Spleen (tissue), 13 donors: ENCODE results near the gene ZNF544. TPM values are rescaled to one million over a fixed set of nuclear protein-coding genes. Genes with fewer than 3 reads are reported as not detected.
A peak's percentile ranks its signal among the peaks of the same experiment; 100 is the strongest.

Experiments used
- DNase-seq: peaks from one replicate; pipeline ENCODE4 v3.0.0-alpha.2; 2020
- H3K27ac ChIP-seq, 8 donors: fragments of 200-600 bp; sonication (generic) in 7 of 8; 1 replicate in 4 of 8; 2 replicates in 4 of 8; pipeline versions ENCODE4 v1.5.0 to v1.8.0; 2016 to 2021; ENCODE audit warnings: inconsistent platforms in 4 of 8, mild to moderate bottlenecking in 4 of 8, moderate library complexity in 1 of 8
- H3K27me3 ChIP-seq, 7 donors: fragments of 200-600 bp; sonication (generic) in 6 of 7; replicated peaks in 1 of 7; 1 replicate in 4 of 7; 2 replicates in 3 of 7; pipeline versions ENCODE4 v1.5.0 to v1.8.0; 2016 to 2021; ENCODE audit warnings: inconsistent platforms in 3 of 7, mild to moderate bottlenecking in 1 of 7
- H3K36me3 ChIP-seq, 6 donors: fragments of 200-600 bp; sonication (generic) in 5 of 6; 1 replicate in 4 of 6; 2 replicates in 2 of 6; pipeline versions ENCODE4 v1.5.0 to v1.8.0; 2016 to 2021; ENCODE audit warnings: inconsistent platforms in 2 of 6
- H3K4me1 ChIP-seq, 6 donors: fragments of 200-600 bp; sonication (generic) in 5 of 6; 1 replicate in 3 of 6; 2 replicates in 3 of 6; pipeline versions ENCODE4 v1.5.0 to v1.8.0; 2016 to 2021; ENCODE audit warnings: inconsistent platforms in 3 of 6
- H3K4me3 ChIP-seq, 8 donors: fragments of 200-600 bp; sonication (generic) in 7 of 8; 1 replicate in 4 of 8; 2 replicates in 4 of 8; pipeline versions ENCODE4 v1.5.0 to v1.8.0; 2016 to 2021; ENCODE audit warnings: inconsistent platforms in 4 of 8, mild to moderate bottlenecking in 4 of 8, moderate library complexity in 2 of 8
- H3K9me3 ChIP-seq, 8 donors: fragments of 200-600 bp; sonication (generic) in 7 of 8; 1 replicate in 4 of 8; 2 replicates in 4 of 8; pipeline versions ENCODE4 v1.5.0 to v1.8.0; 2016 to 2021; ENCODE audit warnings: inconsistent platforms in 4 of 8
- POLR2A ChIP-seq, 3 donors: fragments of 450-650 bp; IDR thresholded peaks; one replicate each; pipeline ENCODE4 v1.5.1; 2017; ENCODE audit warnings: antibody characterized with exemption in 3 of 3, mild to moderate bottlenecking in 1 of 3
- POLR2AphosphoS5 ChIP-seq, 3 donors: sonication (generic); formaldehyde crosslinking; IDR thresholded peaks; one replicate each; pipeline ENCODE4 v1.5.1; 2017; ENCODE audit warnings: antibody characterized with exemption in 3 of 3
- whole genome bisulfite sequencing, 5 donors: extraction: QIAGEN DNeasy Blood & Tissue Kit in 3 of 5; methylation state at CpG; one replicate each; pipeline versions ENCODE4 v1.1.5 to v1.1.7; 2013 to 2018; 5-methylcytosine and 5-hydroxymethylcytosine counted together
- intact Hi-C: fragments of 100-400 bp; cut with DNase I; formaldehyde crosslinking; loops from one replicate; pipeline ENCODE4 v1.15.0; 2023; ENCODE audit warnings: low total_unique reads
- long read RNA-seq, 2 donors: transcript quantifications; one replicate each; lab custom pipeline, GENCODE V29; 2026
- polyA plus RNA-seq, 3 donors: library from polyadenylated mRNA; stranded (reverse); fragments of 200-250 nt; gene quantifications; one replicate each; pipeline ENCODE4 v1.2.1, GENCODE V29; 2013
- total RNA-seq, 7 donors: library from RNA; depleted of rRNA in 3 of 7; stranded (reverse); fragments of >200 nt in 3 of 7; fragmentation: NEBNext Ultra II Directional in 4 of 7; extraction: Animal tissue kit (Norgen Biotek cat#: 25700) in 4 of 7; gene quantifications; one replicate each; pipeline versions ENCODE4 v1.1.0 to v1.2.1, GENCODE V29; 2016 to 2021
- TF ChIP-seq, protein P1 (sequence below), 11 experiments: fragments of 200-600 bp in 7 of 11; fragments of 450-650 bp in 4 of 11; sonication (generic) in 4 of 11; IDR thresholded peaks in 8 of 11; conservative IDR thresholded peaks in 3 of 11; 1 replicate in 7 of 11; 2 replicates in 4 of 11; pipeline versions ENCODE4 v1.4.0 to v1.8.0; 2016 to 2021; ENCODE audit warnings: antibody characterized with exemption in 11 of 11, inconsistent platforms in 4 of 11, mild to moderate bottlenecking in 1 of 11
- donor health status: healthy with polysubstance abuse.
- donor health status: DM: no; HTN: no; CAD: no; lungs with moderate emphysema.
- donor health status: DM: no; HTN: no; CAD: no.
- donor health status: Bipolar disorder and iron deficiency.
- donor health status: healthy.
- donor health status: DM: no; HTN: no; CAD: no.
- donor health status: DM: yes; HTN: yes; CAD: no.

The ZNF544 gene
- total RNA-seq (10 to 100 TPM; 31.4 to 58.5 (median 39.0) TPM), polyA plus RNA-seq (10 to 100 TPM; 12.5 to 24.8 (median 20.2) TPM)
- long read RNA-seq, donor 1, partial matches to known transcripts = 0 of 1 reads
- long read RNA-seq, donor 1, other reads (novel, unspliced or antisense) = 0 of 1 reads
- long read RNA-seq, donor 2 = 0 reads

DNA sequence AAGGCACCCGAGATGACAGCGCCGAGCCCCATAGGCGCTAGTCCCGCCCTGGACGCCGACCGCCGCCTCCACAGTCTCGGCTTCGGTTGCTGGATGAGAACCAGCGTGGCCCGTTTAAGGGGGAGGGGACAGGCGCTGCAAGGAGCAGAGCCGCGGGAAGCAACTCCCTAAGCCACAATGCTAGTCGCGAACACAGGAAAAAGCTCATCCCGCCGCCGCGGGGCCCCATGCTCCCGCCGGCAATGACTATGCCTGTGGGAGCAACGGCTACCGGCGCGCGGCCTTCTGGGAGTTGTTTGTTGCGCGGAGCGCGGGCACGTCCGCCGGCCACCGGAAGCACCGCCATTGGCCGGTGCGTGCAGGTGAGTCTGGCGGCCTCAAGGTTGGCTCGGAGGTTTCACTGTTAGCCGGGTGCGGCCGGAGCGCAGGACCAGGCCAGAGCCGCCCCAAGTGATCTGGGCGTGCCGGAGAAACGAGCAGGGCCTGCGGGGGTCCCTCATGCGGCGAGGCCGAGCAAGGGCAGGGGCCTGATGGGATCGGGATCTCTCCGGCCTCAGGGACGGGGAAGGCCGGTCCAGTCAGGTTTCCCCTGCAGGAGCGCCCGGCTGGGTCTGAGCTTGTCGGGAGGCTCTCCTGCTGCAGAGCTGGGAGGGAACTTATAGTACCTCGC is at the start of gene ZNF544:
ZNF544 (plus strand) TSS at position 330 of the 670 bp plus-strand sequence. CDS start 15,110 bp downstream, outside the sequence.
- H3K36me3 ChIP-seq = peaks cover 12 to 45% (median 41%) of the 10 kb centered on the region in 6 donors
- H3K4me1 ChIP-seq = peaks cover 8 to 26% (median 16%) of the 10 kb centered on the region in 6 donors
- intact Hi-C loops = no loop called here
- H3K9me3 ChIP-seq = peaks cover 3 to 87% (median 78%) of the 10 kb centered on the region in 8 donors
- peak; percentile 92 for DNase-seq
- peak within 1 kb of the TSS; percentile 65 to 89 (median 80) for H3K4me3 ChIP-seq
- peak within 1 kb of the TSS; percentile 72 to 88 (median 85) for H3K27ac ChIP-seq
- TF ChIP-seq, protein P1, sequence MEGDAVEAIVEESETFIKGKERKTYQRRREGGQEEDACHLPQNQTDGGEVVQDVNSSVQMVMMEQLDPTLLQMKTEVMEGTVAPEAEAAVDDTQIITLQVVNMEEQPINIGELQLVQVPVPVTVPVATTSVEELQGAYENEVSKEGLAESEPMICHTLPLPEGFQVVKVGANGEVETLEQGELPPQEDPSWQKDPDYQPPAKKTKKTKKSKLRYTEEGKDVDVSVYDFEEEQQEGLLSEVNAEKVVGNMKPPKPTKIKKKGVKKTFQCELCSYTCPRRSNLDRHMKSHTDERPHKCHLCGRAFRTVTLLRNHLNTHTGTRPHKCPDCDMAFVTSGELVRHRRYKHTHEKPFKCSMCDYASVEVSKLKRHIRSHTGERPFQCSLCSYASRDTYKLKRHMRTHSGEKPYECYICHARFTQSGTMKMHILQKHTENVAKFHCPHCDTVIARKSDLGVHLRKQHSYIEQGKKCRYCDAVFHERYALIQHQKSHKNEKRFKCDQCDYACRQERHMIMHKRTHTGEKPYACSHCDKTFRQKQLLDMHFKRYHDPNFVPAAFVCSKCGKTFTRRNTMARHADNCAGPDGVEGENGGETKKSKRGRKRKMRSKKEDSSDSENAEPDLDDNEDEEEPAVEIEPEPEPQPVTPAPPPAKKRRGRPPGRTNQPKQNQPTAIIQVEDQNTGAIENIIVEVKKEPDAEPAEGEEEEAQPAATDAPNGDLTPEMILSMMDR (IDR thresholded peaks at IDR 0.05 in 8 of 11, conservative IDR thresholded peaks at IDR 0.05 in 3 of 11) = peak in 3 of 11 experiments; percentile 11 to 28 (median 28)
- TF ChIP-seq POLR2A (IDR thresholded peaks at IDR 0.05) (no peak), POLR2AphosphoS5 (IDR thresholded peaks at IDR 0.05) (peak; percentile 81 to 87 (median 86))
- WGBS, 5 donors = 0 to 2% (median 1%) methylated on average over 14 to 62 of the region's 62 CpGs
- no peaks in the 10 kb centered on the region for H3K27me3 ChIP-seq

DNA sequence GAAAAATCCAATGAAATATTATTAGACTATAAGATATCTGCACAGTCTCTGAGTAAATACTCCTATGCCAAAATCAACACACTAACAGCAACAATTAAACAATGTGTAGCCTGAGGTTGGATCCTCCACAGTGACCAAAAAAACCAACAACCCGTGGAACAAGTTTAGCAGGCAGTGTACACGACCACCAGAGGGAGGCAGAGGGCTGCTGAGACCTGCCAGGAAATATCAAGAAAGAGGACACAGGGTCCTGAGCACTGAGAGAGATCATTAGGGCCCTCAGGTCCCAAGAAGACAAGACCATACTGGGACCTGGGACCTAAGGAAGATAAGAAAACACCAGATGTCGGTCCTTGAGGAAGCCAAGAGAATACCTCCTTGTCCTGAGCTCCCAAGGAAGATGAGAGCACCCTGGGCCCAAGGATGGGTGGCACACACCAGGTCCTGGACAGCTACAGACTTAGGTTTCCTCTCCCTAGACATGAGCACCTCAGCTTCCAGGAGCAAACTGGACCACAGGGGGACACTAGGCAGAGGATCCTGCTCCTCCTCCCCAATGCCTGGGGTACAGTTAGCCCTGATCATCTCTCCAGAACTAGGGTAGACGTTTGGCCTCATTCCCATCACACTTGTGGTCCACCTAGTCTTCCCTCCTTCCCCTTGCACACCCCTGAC is 46.7 kb upstream of the ZNF544 start:
- Histone ChIP-seq H3K4me1 (peaks cover 4 to 20% (median 11%) of the 10 kb centered on the region in 6 donors), H3K4me3 (peak overlapping the region in 6 of 8 donors; percentile 47 to 92 (median 68)), H3K36me3 (peaks cover 9 to 78% (median 46%) of the 10 kb centered on the region in 6 donors), H3K27ac (peak overlapping the region; percentile 98 to 100 (median 100)), H3K27me3 (no peaks in the 10 kb centered on the region), H3K9me3 (peaks cover 48 to 96% (median 92%) of the 10 kb centered on the region in 8 donors)
- TF ChIP-seq, protein P1 (IDR thresholded peaks at IDR 0.05 in 8 of 11, conservative IDR thresholded peaks at IDR 0.05 in 3 of 11) = peak in 9 of 11 experiments; percentile 14 to 64 (median 36)
- TF ChIP-seq POLR2A (IDR thresholded peaks at IDR 0.05) = no peak
- 46 to 64% (median 54%) methylated on average over 4 of the region's 4 CpGs for WGBS, 5 donors
- intact Hi-C loops = no loop called here
- DNase-seq = peak; percentile 81

DNA sequence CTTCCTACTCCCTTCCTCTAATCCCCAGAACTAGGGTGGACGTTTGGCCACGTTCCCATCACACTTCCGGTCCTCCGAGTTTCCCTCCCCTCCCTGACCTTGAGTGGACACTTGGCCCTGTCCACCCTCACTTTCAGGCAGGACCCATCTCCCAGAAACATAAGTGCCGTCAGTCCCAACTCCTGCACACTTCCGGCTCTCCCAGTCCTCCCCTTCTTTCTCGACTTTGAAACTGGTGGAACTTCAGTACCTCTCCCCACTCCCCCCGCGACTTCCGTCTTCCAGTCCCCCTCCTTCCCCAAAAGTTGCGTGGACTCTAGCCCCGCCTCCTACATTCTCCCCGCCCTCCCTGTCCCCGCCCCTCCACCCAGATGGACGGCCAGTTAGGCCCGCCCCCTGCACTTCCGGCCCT is 46.1 kb upstream of the ZNF544 start:
- peak overlapping the region; percentile 98 to 100 (median 100) for H3K27ac ChIP-seq
- TF ChIP-seq POLR2A (IDR thresholded peaks at IDR 0.05) (no peak), POLR2AphosphoS5 (IDR thresholded peaks at IDR 0.05) (no peak)
- TF ChIP-seq, protein P1 (IDR thresholded peaks at IDR 0.05 in 8 of 11, conservative IDR thresholded peaks at IDR 0.05 in 3 of 11) = no peak
- peak overlapping the region in 7 of 8 donors; percentile 47 to 92 (median 68) for H3K4me3 ChIP-seq
- peaks cover 52 to 96% (median 92%) of the 10 kb centered on the region in 8 donors for H3K9me3 ChIP-seq
- H3K27me3 ChIP-seq = no peaks in the 10 kb centered on the region
- intact Hi-C loops = no loop called here
- H3K4me1 ChIP-seq = peaks cover 4 to 20% (median 11%) of the 10 kb centered on the region in 6 donors
- no peak for DNase-seq
- 5 to 12% (median 8%) methylated on average over 17 of the region's 17 CpGs for WGBS, 5 donors
- H3K36me3 ChIP-seq = peaks cover 15 to 78% (median 51%) of the 10 kb centered on the region in 6 donors
